IMR-90 (cell line): ENCODE measurements around the gene SLC17A4. TPM values are rescaled to one million over a fixed set of nuclear protein-coding genes. Genes with fewer than 3 reads are reported as not detected.

Experiments
- ATAC-seq: fragments of 200-7000 bp; cut with Tn5 transposase; 2 replicates; pipeline ENCODE4 v1.9.1; 2020; ENCODE audit warnings: low read depth, mild to moderate bottlenecking, moderate library complexity
- BruUV-seq: library from RNA; stranded (reverse); fragments of 400-500 nt; replicated peaks from 2 replicates; lab custom pipeline; 2021; lab: Mats Ljungman, UMichigan
- CTCF ChIA-PET: fragments of 300-600 bp; formaldehyde crosslinking; extraction: SDS; loops from one replicate; lab custom pipeline; 2021; ENCODE audit warnings: antibody characterized with exemption; lab: Yijun Ruan, JAX
- POLR2A ChIA-PET: fragments of 300-600 bp; sonication (Branson Sonifier 250); formaldehyde crosslinking; loops from one replicate; lab custom pipeline; 2022; ENCODE audit warnings: antibody characterized with exemption; ENCODE audit not compliant: unreplicated experiment; lab: Charles Lee
- DNase-seq: peaks from one replicate; pipeline ENCODE4 v3.0.0; 2013
- H2AFZ ChIP-seq: replicated peaks from 2 replicates; pipeline ENCODE3; 2013; ENCODE audit warnings: low read length, mild to moderate bottlenecking; ENCODE audit not compliant: poor library complexity
- H2AK5ac ChIP-seq: 2 replicates; pipeline ENCODE4 v1.6.1; 2013; ENCODE audit warnings: low read depth, low read length, inconsistent platforms
- H2AK9ac ChIP-seq: replicated peaks from 2 replicates; pipeline ENCODE3; 2013; ENCODE audit warnings: mild to moderate bottlenecking, low read depth, low read length, moderate library complexity; ENCODE audit not compliant: poor library complexity
- H2BK120ac ChIP-seq: 2 replicates; pipeline ENCODE4 v1.6.1; 2013; ENCODE audit warnings: low read depth, low read length, inconsistent platforms
- H2BK15ac ChIP-seq: 3 replicates; pipeline ENCODE4 v1.6.1; 2013; ENCODE audit warnings: low read depth, low read length, inconsistent platforms
- H2BK20ac ChIP-seq: 2 replicates; pipeline ENCODE4 v1.6.1; 2013; ENCODE audit warnings: low read depth, mild to moderate bottlenecking, inconsistent platforms, low read length, moderate library complexity
- H2BK5ac ChIP-seq: 2 replicates; pipeline ENCODE4 v1.6.1; 2013; ENCODE audit warnings: mild to moderate bottlenecking, low read depth, low read length, inconsistent platforms; ENCODE audit not compliant: poor library complexity, severe bottlenecking
- H3K14ac ChIP-seq: replicated peaks from 2 replicates; pipeline ENCODE4 v1.6.1; 2013; ENCODE audit warnings: low read depth, low read length, inconsistent platforms
- H3K18ac ChIP-seq: 2 replicates; pipeline ENCODE4 v1.6.1; 2013; ENCODE audit warnings: low read depth, low read length, control low read depth
- H3K23ac ChIP-seq: 2 replicates; pipeline ENCODE4 v1.6.1; 2013; ENCODE audit warnings: low read depth, low read length, inconsistent platforms
- H3K27ac ChIP-seq: 2 replicates; pipeline ENCODE4 v1.5.1; 2013; ENCODE audit warnings: mild to moderate bottlenecking, control low read depth, low read length; ENCODE audit not compliant: insufficient read depth
- H3K27me3 ChIP-seq: 2 replicates; pipeline ENCODE4 v1.6.1; 2013; ENCODE audit warnings: low read length; ENCODE audit not compliant: control insufficient read depth, insufficient read depth
- H3K36me3 ChIP-seq: 2 replicates; pipeline ENCODE4 v1.6.1; 2013; ENCODE audit warnings: low read length, mixed read lengths; ENCODE audit not compliant: control insufficient read depth, insufficient read depth
- H3K4ac ChIP-seq: 2 replicates; pipeline ENCODE4 v1.6.1; 2013; ENCODE audit warnings: low read depth, low read length, inconsistent platforms
- H3K4me1 ChIP-seq: 2 replicates; pipeline ENCODE4 v1.6.1; 2013; ENCODE audit warnings: low read length, mixed read lengths; ENCODE audit not compliant: control insufficient read depth, insufficient read depth
- H3K4me2 ChIP-seq: 2 replicates; pipeline ENCODE4 v1.6.1; 2013; ENCODE audit warnings: low read depth, mild to moderate bottlenecking, control low read depth, low read length, moderate library complexity
- H3K4me3 ChIP-seq: 2 replicates; pipeline ENCODE4 v1.5.1; 2013; ENCODE audit warnings: low read depth, mild to moderate bottlenecking, control low read depth, low read length, moderate library complexity; ENCODE audit not compliant: insufficient read depth
- H3K56ac ChIP-seq: 2 replicates; pipeline ENCODE4 v1.6.1; 2013; ENCODE audit warnings: low read length, inconsistent platforms; ENCODE audit not compliant: insufficient read depth; ENCODE audit errors: extremely low read depth
- H3K79me1 ChIP-seq, 2 experiments: 2 replicates each; pipeline ENCODE4 v1.6.1; 2013; ENCODE audit warnings: low read length in 2 of 2, inconsistent platforms in 1 of 2, low read depth in 1 of 2
- H3K9ac ChIP-seq: 2 replicates; pipeline ENCODE4 v1.6.1; 2013; ENCODE audit warnings: low read depth, low read length, control low read depth
- H3K9me1 ChIP-seq: 2 replicates; pipeline ENCODE4 v1.6.1; 2013; ENCODE audit warnings: low read length, inconsistent platforms; ENCODE audit not compliant: insufficient read depth
- H3K9me3 ChIP-seq: 2 replicates; pipeline ENCODE4 v1.6.1; 2013; ENCODE audit warnings: low read length; ENCODE audit not compliant: control insufficient read depth, insufficient read depth
- H4K20me1 ChIP-seq: 2 replicates; pipeline ENCODE4 v1.6.1; 2013; ENCODE audit warnings: low read length, inconsistent platforms; ENCODE audit not compliant: insufficient read depth
- H4K5ac ChIP-seq: 2 replicates; pipeline ENCODE4 v1.6.1; 2013; ENCODE audit warnings: mild to moderate bottlenecking, low read depth, low read length, control low read depth
- H4K8ac ChIP-seq, 2 experiments: 2 replicates each; pipeline ENCODE4 v1.6.1; 2013; ENCODE audit warnings: low read depth in 2 of 2, low read length in 2 of 2, control low read depth in 1 of 2, inconsistent platforms in 1 of 2
- H4K91ac ChIP-seq: 2 replicates; pipeline ENCODE4 v1.6.1; 2013; ENCODE audit warnings: low read depth, low read length, inconsistent platforms; ENCODE audit not compliant: insufficient read depth
- CEBPB ChIP-seq: IDR thresholded peaks from 2 replicates; pipeline ENCODE4 v1.6.1; 2012; ENCODE audit warnings: low read depth, low read length, improper control_type of control experiment
- SMC3 ChIP-seq: fragments of 150-350 bp; IDR thresholded peaks from 2 replicates; pipeline ENCODE4 v1.6.1; 2016; ENCODE audit warnings: low read depth, mild to moderate bottlenecking, antibody characterized with exemption, low read length, moderate library complexity
- dilution Hi-C: fragments of 300-500 bp; cut with HindIII; formaldehyde crosslinking; loops from one replicate; pipeline ENCODE4 v1.14.3; 2018; ENCODE audit warnings: low sequenced_read_pairs; ENCODE audit not compliant: unreplicated experiment
- in situ Hi-C: fragments of 300-500 bp; cut with MboI; formaldehyde crosslinking; loops from 3 replicates; pipeline ENCODE4 v1.14.3; 2019; ENCODE audit warnings: low sequenced_read_pairs, inconsistent platforms, mixed read lengths
- intact Hi-C: fragments of 100-400 bp; cut with micrococcal nuclease; formaldehyde crosslinking; loops from 2 replicates; pipeline ENCODE4 v1.10.0; 2022
- polyA plus RNA-seq, 3 experiments: library from polyadenylated mRNA; depleted of rRNA; stranded (reverse); fragments of >200 nt; gene quantifications; 2 replicates each; pipeline ENCODE4 v1.2.3, GENCODE V29; 2012; ENCODE audit warnings: low replicate concordance in 1 of 3
- total RNA-seq: library from RNA; depleted of rRNA; stranded (reverse); fragments of >200 nt; gene quantifications from 2 replicates; pipeline ENCODE4 v1.2.3, GENCODE V29; 2012
- TF ChIP-seq, protein P1 (sequence below): fragments of 150-350 bp; IDR thresholded peaks from 2 replicates; pipeline ENCODE4 v1.6.1; 2016; ENCODE audit warnings: low read depth, mild to moderate bottlenecking, low read length, moderate library complexity, borderline replicate concordance

The SLC17A4 gene
- total and polyA plus RNA-seq, 2 of the 4 experiments (the other 2 are of a cell fraction): not detected

DNA sequence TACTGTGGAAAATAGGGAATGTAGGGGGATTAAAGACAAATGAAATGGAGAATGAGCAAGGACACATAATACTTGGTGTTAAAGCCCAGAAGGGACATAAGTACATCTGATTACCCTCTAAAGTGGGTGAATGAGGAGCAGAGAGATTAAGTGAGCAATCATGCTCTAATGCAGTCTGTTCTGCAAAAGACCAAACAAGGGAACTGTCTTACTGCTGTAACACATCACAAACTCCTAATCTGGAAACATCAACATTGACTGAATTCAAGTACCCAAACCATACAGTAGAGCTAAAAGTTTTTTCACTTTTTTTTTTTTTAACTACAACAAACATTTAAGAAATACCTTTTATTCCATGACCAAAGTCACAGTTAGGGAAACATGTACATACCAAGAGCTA lies 19.3 kb upstream of the SLC17A4 start:
- H3K4me3 ChIP-seq: no peak overlapping the region
- intact Hi-C loops: no loop called here
- no peak overlapping the region for H2BK20ac ChIP-seq
- H4K8ac ChIP-seq: no peak overlapping the region
- H3K23ac ChIP-seq: no peak overlapping the region
- H4K91ac ChIP-seq: no peak overlapping the region
- H2AK9ac ChIP-seq: no peak overlapping the region
- H3K79me1 ChIP-seq: no peaks in the 10 kb centered on the region
- H3K14ac ChIP-seq: no peak overlapping the region
- CTCF ChIA-PET: no interaction called here
- no peaks in the 10 kb centered on the region for H3K4me1 ChIP-seq
- H3K27me3 ChIP-seq: no peaks in the 10 kb centered on the region
- in situ Hi-C loops: no loop called here
- no peak overlapping the region for H3K4ac ChIP-seq
- H3K9ac ChIP-seq: no peak overlapping the region
- H3K9me3 ChIP-seq: no peaks in the 10 kb centered on the region
- no peak overlapping the region for H4K5ac ChIP-seq
- ATAC-seq (no peak), DNase-seq (no peak)
- no peak overlapping the region for H2BK15ac ChIP-seq
- POLR2A ChIA-PET: no interaction called here
- no peaks in the 10 kb centered on the region for H3K9me1 ChIP-seq
- no peak overlapping the region for H3K18ac ChIP-seq
- no peaks in the 10 kb centered on the region for H4K20me1 ChIP-seq
- H3K56ac ChIP-seq: no peak overlapping the region
- H3K4me2 ChIP-seq: no peak overlapping the region
- dilution Hi-C loops: no loop called here
- TF ChIP-seq SMC3 (no peak), CEBPB (no peak)
- TF ChIP-seq, protein P1, sequence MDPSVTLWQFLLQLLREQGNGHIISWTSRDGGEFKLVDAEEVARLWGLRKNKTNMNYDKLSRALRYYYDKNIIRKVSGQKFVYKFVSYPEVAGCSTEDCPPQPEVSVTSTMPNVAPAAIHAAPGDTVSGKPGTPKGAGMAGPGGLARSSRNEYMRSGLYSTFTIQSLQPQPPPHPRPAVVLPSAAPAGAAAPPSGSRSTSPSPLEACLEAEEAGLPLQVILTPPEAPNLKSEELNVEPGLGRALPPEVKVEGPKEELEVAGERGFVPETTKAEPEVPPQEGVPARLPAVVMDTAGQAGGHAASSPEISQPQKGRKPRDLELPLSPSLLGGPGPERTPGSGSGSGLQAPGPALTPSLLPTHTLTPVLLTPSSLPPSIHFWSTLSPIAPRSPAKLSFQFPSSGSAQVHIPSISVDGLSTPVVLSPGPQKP: no peak
- H2AK5ac ChIP-seq: no peak overlapping the region
- no peak overlapping the region for H2AFZ ChIP-seq
- H3K36me3 ChIP-seq: no peaks in the 10 kb centered on the region
- no peak overlapping the region for H2BK5ac ChIP-seq
- no peak overlapping the region for H2BK120ac ChIP-seq
- no peak overlapping the region for H3K27ac ChIP-seq
- BruUV-seq: no TSS peak
